Hepatocyte (in vitro differentiated cells): ENCODE results near the gene DTL. TPM values are rescaled to one million over a fixed set of nuclear protein-coding genes. Genes with fewer than 3 reads are reported as not detected.
A peak's percentile ranks its signal among the peaks of the same experiment; 100 is the strongest.

Experiments
- DNase-seq: peaks from one replicate; pipeline ENCODE4 v3.0.0-alpha.2; 2016; ENCODE audit warnings: low spot score
- H2AFZ ChIP-seq: fragments of 200-600 bp; sonication (generic); 2 replicates; pipeline ENCODE4 v1.6.0; 2016; ENCODE audit warnings: antibody characterized with exemption, mild to moderate bottlenecking
- H3K27ac ChIP-seq: fragments of 200-600 bp; sonication (generic); 2 replicates; pipeline ENCODE4 v1.5.1; 2016; ENCODE audit warnings: mild to moderate bottlenecking
- H3K27me3 ChIP-seq: fragments of 200-600 bp; sonication (generic); 2 replicates; pipeline ENCODE4 v1.6.1; 2016
- H3K36me3 ChIP-seq: fragments of 200-600 bp; sonication (generic); replicated peaks from 2 replicates; pipeline ENCODE4 v1.5.1; 2016; ENCODE audit warnings: low read depth; ENCODE audit not compliant: insufficient read depth
- H3K4me1 ChIP-seq: fragments of 200-600 bp; sonication (generic); 2 replicates; pipeline ENCODE4 v1.5.1; 2016; ENCODE audit warnings: mild to moderate bottlenecking, moderate library complexity; ENCODE audit not compliant: insufficient read depth
- H3K4me2 ChIP-seq: fragments of 200-600 bp; sonication (generic); 2 replicates; pipeline ENCODE4 v1.6.0; 2016
- H3K4me3 ChIP-seq: fragments of 200-600 bp; sonication (generic); 2 replicates; pipeline ENCODE4 v1.5.1; 2016; ENCODE audit warnings: mild to moderate bottlenecking
- H3K79me2 ChIP-seq: fragments of 200-600 bp; sonication (generic); 2 replicates; pipeline ENCODE4 v1.6.0; 2017; ENCODE audit warnings: mild to moderate bottlenecking
- H3K9me2 ChIP-seq: fragments of 200-600 bp; sonication (generic); replicated peaks from 2 replicates; pipeline ENCODE4 v1.6.0; 2017; ENCODE audit warnings: mild to moderate bottlenecking; ENCODE audit not compliant: insufficient read depth
- H3K9me3 ChIP-seq: fragments of 200-600 bp; sonication (generic); 2 replicates; pipeline ENCODE4 v1.5.1; 2016; ENCODE audit warnings: low read depth, mild to moderate bottlenecking
- H4K20me1 ChIP-seq: fragments of 200-600 bp; sonication (generic); 2 replicates; pipeline ENCODE4 v1.6.0; 2016; ENCODE audit warnings: mild to moderate bottlenecking; ENCODE audit not compliant: insufficient read depth, poor library complexity, severe bottlenecking
- CTCF ChIP-seq: fragments of 200-600 bp; sonication (generic); IDR thresholded peaks from 2 replicates; pipeline ENCODE4 v1.5.1; 2016; ENCODE audit warnings: antibody characterized with exemption, mild to moderate bottlenecking; ENCODE audit not compliant: poor library complexity
- EZH2 ChIP-seq: fragments of 200-600 bp; sonication (generic); IDR thresholded peaks from 2 replicates; pipeline ENCODE4 v1.6.1; 2016; ENCODE audit warnings: antibody characterized with exemption, mild to moderate bottlenecking, borderline replicate concordance
- EZH2phosphoT487 ChIP-seq: fragments of 200-600 bp; sonication (generic); IDR thresholded peaks from one replicate; pipeline ENCODE4 v1.6.1; 2018; ENCODE audit warnings: antibody characterized with exemption, mild to moderate bottlenecking, low read depth, moderate library complexity; ENCODE audit not compliant: unreplicated experiment, severe bottlenecking
- WGBS: methylation state at CpG from one replicate; pipeline ENCODE4 v1.1.6; 2016; ENCODE audit warnings: low lambda C conversion rate; ENCODE audit errors: missing lambda C conversion rate; 5-methylcytosine and 5-hydroxymethylcytosine counted together
- polyA plus RNA-seq: library from polyadenylated mRNA; unstranded; fragments of >200 nt; fragmentation: Nextera tagmentation; extraction: Ambion mirVana; gene quantifications from 2 replicates; pipeline ENCODE4 v1.2.1, GENCODE V29; 2016
- total RNA-seq: library from RNA; depleted of rRNA; stranded (reverse); fragments of >200 nt; gene quantifications from 2 replicates; pipeline ENCODE4 v1.2.3, GENCODE V29; 2014

The DTL gene
- total and polyA plus RNA-seq, 2 experiments from 2014 or later, result 3.1 to 6.7 TPM

DNA sequence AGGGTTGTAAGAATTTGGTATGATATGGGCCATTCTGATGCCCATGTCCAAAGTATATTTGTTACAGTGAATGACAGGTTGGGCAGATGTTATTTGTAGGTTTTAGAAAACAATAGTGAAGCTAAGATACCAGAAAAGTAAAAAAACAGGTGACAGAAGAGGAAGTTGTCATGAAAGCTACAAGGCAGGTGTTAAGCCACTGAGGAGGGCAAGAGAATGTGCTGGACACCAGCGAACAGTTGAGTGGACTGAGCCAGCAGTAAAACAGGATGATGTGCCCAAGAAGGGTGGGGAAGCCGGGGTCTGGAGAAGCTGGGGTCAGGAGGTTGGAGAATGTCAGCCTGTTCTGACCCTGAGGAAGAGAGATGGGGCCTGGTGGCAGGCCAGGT lies 83.3 kb downstream of the DTL start:
- no peaks in the 10 kb centered on the region for H3K36me3 ChIP-seq
- H4K20me1 ChIP-seq, result no peaks in the 10 kb centered on the region
- no peaks in the 10 kb centered on the region for H3K4me1 ChIP-seq
- TF ChIP-seq EZH2, result no peak
- TF ChIP-seq EZH2phosphoT487, result no peak
- TF ChIP-seq CTCF, result no peak
- no peak overlapping the region for H3K27ac ChIP-seq
- no peak for DNase-seq
- H2AFZ ChIP-seq, result no peak overlapping the region
- no peak overlapping the region for H3K4me3 ChIP-seq
- no peak overlapping the region for H3K4me2 ChIP-seq
- H3K79me2 ChIP-seq, result no peaks in the 10 kb centered on the region
- WGBS, result 94% methylated on average over 2 of the region's 2 CpGs
- H3K9me3 ChIP-seq, result no peaks in the 10 kb centered on the region
- no peaks in the 10 kb centered on the region for H3K27me3 ChIP-seq
- no peaks in the 10 kb centered on the region for H3K9me2 ChIP-seq

- DNase-seq, result no peak
- no peak overlapping the region for H3K4me2 ChIP-seq
Measured at GRCh38 chr1:212119397-212119837, 83.9 kb downstream of the DTL start.

DNA sequence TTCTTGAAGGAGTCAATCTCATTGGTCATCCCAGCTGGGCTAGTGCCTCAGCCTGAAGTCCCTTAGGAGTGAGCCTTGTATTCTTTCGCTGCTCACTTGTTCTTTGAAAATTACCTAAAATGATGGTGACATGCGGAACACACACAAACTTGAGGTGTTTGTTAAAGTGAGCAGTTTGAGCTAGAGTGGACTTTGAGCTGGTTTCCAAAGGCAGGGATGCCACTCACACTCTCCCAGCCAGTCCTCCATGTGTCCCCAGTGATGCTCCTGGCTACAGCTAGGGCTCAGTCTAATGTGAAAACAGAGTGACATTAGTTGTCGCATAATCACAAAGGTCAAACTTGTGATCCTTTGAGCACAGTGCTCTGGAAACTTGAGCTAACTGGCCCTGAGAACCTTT lies 84.3 kb downstream of the DTL start:
- Histone ChIP-seq H3K27me3 (no peaks in the 10 kb centered on the region), H3K9me2 (no peaks in the 10 kb centered on the region), H4K20me1 (no peaks in the 10 kb centered on the region), H3K4me3 (no peak overlapping the region), H3K27ac (no peak overlapping the region), H3K9me3 (no peaks in the 10 kb centered on the region), H2AFZ (no peak overlapping the region), H3K36me3 (no peaks in the 10 kb centered on the region), H3K79me2 (no peaks in the 10 kb centered on the region), H3K4me2 (no peak overlapping the region), H3K4me1 (no peaks in the 10 kb centered on the region)
- DNase-seq, result peak; percentile 24
- WGBS, result 90% methylated on average over 3 of the region's 3 CpGs
- TF ChIP-seq EZH2phosphoT487 (no peak), CTCF (no peak), EZH2 (no peak)

More at GRCh38 chr1:212119397-212119837, 83.9 kb downstream of the DTL start:
- H3K79me2 ChIP-seq, result no peaks in the 10 kb centered on the region
- no peaks in the 10 kb centered on the region for H3K4me1 ChIP-seq
- H3K9me3 ChIP-seq, result no peaks in the 10 kb centered on the region
- no peaks in the 10 kb centered on the region for H3K27me3 ChIP-seq
- H3K27ac ChIP-seq, result no peak overlapping the region
- no peak overlapping the region for H2AFZ ChIP-seq
- 68% methylated on average over 5 of the region's 5 CpGs for WGBS
- no peaks in the 10 kb centered on the region for H4K20me1 ChIP-seq
- no peak for TF ChIP-seq EZH2phosphoT487
- TF ChIP-seq EZH2, result no peak
- no peak for TF ChIP-seq CTCF
- no peaks in the 10 kb centered on the region for H3K36me3 ChIP-seq
- no peak overlapping the region for H3K4me3 ChIP-seq
- H3K9me2 ChIP-seq, result no peaks in the 10 kb centered on the region

DNA sequence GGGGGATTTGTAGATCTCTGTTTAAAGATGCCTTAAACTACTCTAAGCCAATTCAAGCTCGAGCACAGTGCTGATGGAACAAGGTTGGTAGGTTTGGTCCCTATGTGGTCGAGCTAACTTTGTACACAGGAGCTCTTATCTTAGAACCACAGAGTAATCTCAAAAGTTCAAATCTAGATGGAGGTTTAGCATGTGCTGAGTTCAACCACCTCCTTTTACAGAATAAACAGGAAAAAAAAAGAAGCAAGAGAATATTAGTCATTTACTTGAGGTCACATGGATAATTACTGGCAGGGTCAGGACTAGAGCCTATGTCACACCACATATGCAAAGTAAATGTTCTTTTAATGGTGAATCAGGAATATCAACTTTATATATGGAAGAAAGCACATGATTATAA lies 86.2 kb downstream of the DTL start:
- Histone ChIP-seq H2AFZ (no peak overlapping the region), H3K27me3 (no peaks in the 10 kb centered on the region), H3K27ac (peak overlapping the region; percentile 62), H3K9me3 (no peaks in the 10 kb centered on the region), H3K4me3 (no peak overlapping the region), H3K79me2 (no peaks in the 10 kb centered on the region), H3K9me2 (no peaks in the 10 kb centered on the region), H4K20me1 (no peaks in the 10 kb centered on the region), H3K4me2 (no peak overlapping the region), H3K36me3 (no peaks in the 10 kb centered on the region), H3K4me1 (no peaks in the 10 kb centered on the region)
- TF ChIP-seq EZH2 (no peak), CTCF (no peak), EZH2phosphoT487 (no peak)
- DNase-seq, result no peak
- 57% methylated on average over 2 of the region's 2 CpGs for WGBS
